ENCODE data around the gene LILRA5. TPM values are rescaled to one million over a fixed set of nuclear protein-coding genes. Genes with fewer than 3 reads are reported as not detected.
"Not testable (repeated sequence)": the region's sequence is repeated elsewhere in the genome, so short reads cannot be mapped to it uniquely, and the experiment has no call there.

The LILRA5 gene
- polyA plus RNA-seq, 1 donor from 2014 or later = not detected

DNA sequence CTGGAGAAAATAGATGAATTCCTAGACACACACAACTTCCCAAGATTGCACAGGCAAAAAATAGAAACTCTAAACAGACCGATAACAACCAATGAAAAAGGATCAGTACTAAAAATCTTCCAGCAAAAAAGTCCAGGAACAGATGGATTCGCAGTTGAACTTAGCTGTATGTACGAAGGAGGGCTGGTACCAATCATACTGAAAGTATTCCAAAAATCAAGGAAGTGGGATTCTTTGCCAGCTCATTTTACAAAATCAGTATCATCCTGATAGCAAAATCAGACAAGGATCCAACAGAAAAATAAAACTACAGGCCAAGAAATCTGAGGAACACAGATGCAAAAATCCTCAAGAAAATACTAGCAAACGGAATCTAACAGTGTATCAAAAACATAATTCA, 25.5 kb downstream of the LILRA5 start:
- Histone ChIP-seq H3K36me3 (ENCODE audit: insufficient read depth, low read length) (no peaks in the 10 kb centered on the region), H3K4me3 (ENCODE audit: low read length) (no peak overlapping the region), H3K4me2 (ENCODE audit: low read length) (no peak overlapping the region), H3K79me2 (replicated peaks; ENCODE audit: insufficient read depth, low read length) (no peaks in the 10 kb centered on the region), H2AFZ (ENCODE audit: low read depth, low read length) (no peak overlapping the region), H3K9me3 (ENCODE audit: low read length) (no peaks in the 10 kb centered on the region), H3K9ac (ENCODE audit: low read length) (no peak overlapping the region), H3K9me2 (ENCODE audit: insufficient read depth, low read length) (no peaks in the 10 kb centered on the region), H3K27me3 (ENCODE audit: insufficient read depth, low read depth, low read length) (no peaks in the 10 kb centered on the region), H3F3A (ENCODE audit: insufficient read depth, low read length, poor library complexity, severe bottlenecking) (no peaks in the 10 kb centered on the region), H3K27ac (ENCODE audit: low read length) (no peak overlapping the region), H4K20me1 (ENCODE audit: insufficient read depth) (no peaks in the 10 kb centered on the region)
- TF ChIP-seq POLR2AphosphoS5 (IDR thresholded peaks at IDR 0.05) (no peak), SMC3 (conservative IDR thresholded peaks at IDR 0.05; ENCODE audit: poor library complexity) (no peak), TAF1 (IDR thresholded peaks at IDR 0.05; ENCODE audit: low read depth) (no peak), EZH2 (IDR thresholded peaks at IDR 0.05; ENCODE audit: borderline replicate concordance, insufficient read depth, low read length, poor library complexity, severe bottlenecking) (no peak), EP300 (conservative IDR thresholded peaks at IDR 0.05; ENCODE audit: poor library complexity, severe bottlenecking) (no peak), REST (IDR thresholded peaks at IDR 0.05; ENCODE audit: borderline replicate concordance) (no peak)
- TF ChIP-seq, protein P1, sequence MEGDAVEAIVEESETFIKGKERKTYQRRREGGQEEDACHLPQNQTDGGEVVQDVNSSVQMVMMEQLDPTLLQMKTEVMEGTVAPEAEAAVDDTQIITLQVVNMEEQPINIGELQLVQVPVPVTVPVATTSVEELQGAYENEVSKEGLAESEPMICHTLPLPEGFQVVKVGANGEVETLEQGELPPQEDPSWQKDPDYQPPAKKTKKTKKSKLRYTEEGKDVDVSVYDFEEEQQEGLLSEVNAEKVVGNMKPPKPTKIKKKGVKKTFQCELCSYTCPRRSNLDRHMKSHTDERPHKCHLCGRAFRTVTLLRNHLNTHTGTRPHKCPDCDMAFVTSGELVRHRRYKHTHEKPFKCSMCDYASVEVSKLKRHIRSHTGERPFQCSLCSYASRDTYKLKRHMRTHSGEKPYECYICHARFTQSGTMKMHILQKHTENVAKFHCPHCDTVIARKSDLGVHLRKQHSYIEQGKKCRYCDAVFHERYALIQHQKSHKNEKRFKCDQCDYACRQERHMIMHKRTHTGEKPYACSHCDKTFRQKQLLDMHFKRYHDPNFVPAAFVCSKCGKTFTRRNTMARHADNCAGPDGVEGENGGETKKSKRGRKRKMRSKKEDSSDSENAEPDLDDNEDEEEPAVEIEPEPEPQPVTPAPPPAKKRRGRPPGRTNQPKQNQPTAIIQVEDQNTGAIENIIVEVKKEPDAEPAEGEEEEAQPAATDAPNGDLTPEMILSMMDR (IDR thresholded peaks at IDR 0.05; ENCODE audit: poor library complexity, severe bottlenecking) = no peak

DNA sequence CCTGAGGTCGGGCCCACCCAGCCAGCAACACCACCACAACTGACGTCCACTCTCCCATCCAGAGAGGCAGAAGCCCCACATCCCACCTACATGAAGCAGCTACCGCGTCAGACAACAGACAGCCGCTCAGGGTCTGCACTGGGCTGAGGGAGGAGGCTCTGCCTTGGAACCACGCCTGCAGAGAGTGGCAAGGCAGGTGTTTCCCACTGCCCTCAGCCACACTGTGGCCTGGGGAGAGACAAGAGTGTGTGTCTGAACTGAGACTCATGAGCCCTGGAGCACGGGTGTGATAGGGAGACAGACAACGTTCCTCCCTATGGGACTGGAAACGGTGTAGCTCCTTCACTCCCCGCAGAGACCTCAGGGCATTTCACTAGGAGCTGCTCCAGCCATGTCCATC, 26.7 kb downstream of the LILRA5 start:
- H3K9me3 ChIP-seq (ENCODE audit: low read length); H4K20me1 ChIP-seq (ENCODE audit: insufficient read depth); H3K9me2 ChIP-seq (ENCODE audit: insufficient read depth, low read length); H2AFZ ChIP-seq (ENCODE audit: low read depth, low read length); H3K4me3 ChIP-seq (ENCODE audit: low read length); H3K27ac ChIP-seq (ENCODE audit: low read length); H3K27me3 ChIP-seq (ENCODE audit: insufficient read depth, low read depth, low read length); H3F3A ChIP-seq (ENCODE audit: insufficient read depth, low read length, poor library complexity, severe bottlenecking); H3K4me2 ChIP-seq (ENCODE audit: low read length); H3K9ac ChIP-seq (ENCODE audit: low read length); H3K79me2 ChIP-seq (replicated peaks; ENCODE audit: insufficient read depth, low read length); H3K36me3 ChIP-seq (ENCODE audit: insufficient read depth, low read length): not testable (repeated sequence)

DNA sequence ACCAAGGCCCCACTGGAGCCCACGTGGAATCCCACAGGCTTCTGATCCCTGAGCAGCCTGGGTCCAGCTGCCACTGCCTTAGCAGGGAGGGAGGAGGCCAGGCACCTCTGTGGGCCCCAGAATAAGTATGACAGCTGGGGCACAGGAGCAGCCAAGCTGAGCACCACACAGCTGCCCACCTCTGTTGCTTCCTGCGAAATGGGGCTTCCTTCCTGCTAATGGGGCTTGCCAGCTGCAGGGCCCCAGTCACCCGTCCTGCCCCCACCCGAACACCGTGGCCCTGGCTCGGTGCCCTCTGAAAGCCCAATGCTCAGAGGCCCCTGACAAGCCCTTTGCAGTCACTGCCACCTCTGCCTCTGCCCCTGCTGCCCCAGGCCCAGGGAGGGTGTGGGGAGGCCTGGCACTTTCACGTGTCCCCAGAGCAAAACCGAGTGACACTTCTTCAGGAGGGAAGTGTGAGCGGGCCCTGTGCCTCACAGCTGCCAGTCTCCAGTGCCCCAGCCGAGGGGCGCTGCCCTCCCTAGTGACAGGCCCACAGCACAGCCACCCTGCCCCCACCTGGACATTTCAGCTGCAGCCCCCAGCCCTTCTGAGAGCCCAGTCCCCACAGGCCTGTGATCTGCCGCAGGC, 27.4 kb downstream of the LILRA5 start:
- H4K20me1 ChIP-seq (ENCODE audit: insufficient read depth); H3K4me3 ChIP-seq (ENCODE audit: low read length); H3K9ac ChIP-seq (ENCODE audit: low read length); H3F3A ChIP-seq (ENCODE audit: insufficient read depth, low read length, poor library complexity, severe bottlenecking); H3K36me3 ChIP-seq (ENCODE audit: insufficient read depth, low read length); H3K79me2 ChIP-seq (replicated peaks; ENCODE audit: insufficient read depth, low read length); H3K9me2 ChIP-seq (ENCODE audit: insufficient read depth, low read length); H3K27ac ChIP-seq (ENCODE audit: low read length); H3K27me3 ChIP-seq (ENCODE audit: insufficient read depth, low read depth, low read length); H3K9me3 ChIP-seq (ENCODE audit: low read length); H3K4me2 ChIP-seq (ENCODE audit: low read length); H2AFZ ChIP-seq (ENCODE audit: low read depth, low read length): not testable (repeated sequence)
